ENCODE results near the gene SKOR2. TPM values are rescaled to one million over a fixed set of nuclear protein-coding genes. Genes with fewer than 3 reads are reported as not detected.

The SKOR2 gene
- polyA plus RNA-seq, 1 experiment: not detected

GRCh38 chr18:47262301-47263149 is 11.1 kb upstream of the SKOR2 start:
- Histone ChIP-seq H3K4me3 (ENCODE audit: low read depth, low read length) (no peak overlapping the region), H3K36me3 (ENCODE audit: control insufficient read depth, insufficient read depth, low read length) (no peaks in the 10 kb centered on the region), H3K27me3 (ENCODE audit: control insufficient read depth, insufficient read depth, low read length) (peaks cover 26% of the 10 kb centered on the region)
- CTCF ChIA-PET: no interaction called here
- no peak for DNase-seq (ENCODE audit: low read depth)
- POLR2A ChIA-PET: no interaction called here
- no peak for TF ChIP-seq CTCF (IDR thresholded peaks at IDR 0.05; ENCODE audit: insufficient read depth, low read depth, low read length)

DNA sequence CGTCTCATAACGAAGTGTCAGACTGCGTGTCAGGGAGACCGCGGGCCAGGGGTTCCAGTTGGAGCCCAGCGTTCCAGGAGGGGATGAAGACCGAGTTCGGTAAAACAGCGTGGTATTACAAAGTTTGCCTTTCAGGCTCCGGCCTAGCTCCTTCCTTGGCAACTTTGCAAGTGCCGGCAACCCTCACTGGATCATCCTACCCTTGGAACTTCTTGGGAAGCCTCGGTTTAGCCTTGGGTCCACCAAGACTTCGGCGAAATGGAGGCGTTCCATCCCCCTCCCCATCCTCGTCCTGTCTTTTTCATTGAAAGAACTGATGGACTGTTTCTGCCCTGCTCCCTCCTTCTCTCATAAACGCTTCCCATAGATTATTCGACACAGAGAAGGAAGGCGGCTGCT is 10.4 kb upstream of the SKOR2 start:
- no peaks in the 10 kb centered on the region for H3K36me3 ChIP-seq (ENCODE audit: control insufficient read depth, insufficient read depth, low read length)
- H3K27me3 ChIP-seq (ENCODE audit: control insufficient read depth, insufficient read depth, low read length): peaks cover 26% of the 10 kb centered on the region
- no peak overlapping the region for H3K4me3 ChIP-seq (ENCODE audit: low read depth, low read length)
- POLR2A ChIA-PET: no interaction called here
- no peak for DNase-seq (ENCODE audit: low read depth)
- CTCF ChIA-PET: no interaction called here
- TF ChIP-seq CTCF (IDR thresholded peaks at IDR 0.05; ENCODE audit: insufficient read depth, low read depth, low read length): no peak

DNA sequence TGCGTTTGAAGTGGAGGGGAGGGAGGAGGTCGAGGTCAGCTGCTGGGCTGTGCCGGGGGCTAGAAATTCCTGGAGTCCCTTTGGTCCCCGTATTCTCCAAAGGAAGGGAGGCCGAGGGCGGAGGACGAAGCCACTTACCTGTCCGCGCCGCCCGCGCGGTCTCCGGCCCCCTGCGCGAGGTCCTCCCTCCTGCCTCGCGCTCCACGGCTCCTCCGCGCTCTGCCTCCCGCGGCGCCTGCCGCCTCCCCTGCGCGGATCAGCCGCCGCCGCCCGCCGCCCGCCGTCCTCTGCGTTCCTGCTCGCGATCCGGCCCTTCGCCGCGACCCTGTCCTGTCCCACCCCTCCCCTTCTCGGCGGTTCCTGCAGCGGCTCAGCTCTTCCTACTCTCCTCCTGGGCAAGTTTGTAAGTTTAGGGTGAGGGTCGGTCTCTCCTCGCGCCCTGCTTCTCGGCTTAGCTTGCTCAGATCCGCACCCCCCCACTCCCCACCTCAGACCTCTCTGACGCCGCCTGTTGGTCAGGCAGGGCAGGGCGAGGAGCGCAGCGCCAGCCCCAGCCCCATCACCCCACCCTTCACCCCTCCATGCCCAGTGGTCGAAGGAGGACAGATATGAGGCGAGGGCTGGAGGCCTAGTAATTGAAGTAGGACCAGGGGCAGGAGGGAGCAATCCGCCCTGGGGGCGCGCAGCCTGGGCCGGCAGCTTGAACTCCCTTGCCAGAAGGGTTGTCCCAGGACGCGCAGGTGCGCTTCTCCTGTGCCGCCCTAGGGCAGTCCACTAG is 9.7 kb upstream of the SKOR2 start:
- TF ChIP-seq CTCF (IDR thresholded peaks at IDR 0.05; ENCODE audit: insufficient read depth, low read depth, low read length): no peak
- ChIA-PET CTCF (interaction anchor here (0.7 kb wide), 1 partner anchor 11 kb away, joined by 3 read pairs; no protein-coding TSS in a partner anchor), POLR2A (no interaction called here)
- no peaks in the 10 kb centered on the region for H3K36me3 ChIP-seq (ENCODE audit: control insufficient read depth, insufficient read depth, low read length)
- DNase-seq (ENCODE audit: low read depth): no peak
- H3K4me3 ChIP-seq (ENCODE audit: low read depth, low read length): no peak overlapping the region
- H3K27me3 ChIP-seq (ENCODE audit: control insufficient read depth, insufficient read depth, low read length): peaks cover 26% of the 10 kb centered on the region

DNA sequence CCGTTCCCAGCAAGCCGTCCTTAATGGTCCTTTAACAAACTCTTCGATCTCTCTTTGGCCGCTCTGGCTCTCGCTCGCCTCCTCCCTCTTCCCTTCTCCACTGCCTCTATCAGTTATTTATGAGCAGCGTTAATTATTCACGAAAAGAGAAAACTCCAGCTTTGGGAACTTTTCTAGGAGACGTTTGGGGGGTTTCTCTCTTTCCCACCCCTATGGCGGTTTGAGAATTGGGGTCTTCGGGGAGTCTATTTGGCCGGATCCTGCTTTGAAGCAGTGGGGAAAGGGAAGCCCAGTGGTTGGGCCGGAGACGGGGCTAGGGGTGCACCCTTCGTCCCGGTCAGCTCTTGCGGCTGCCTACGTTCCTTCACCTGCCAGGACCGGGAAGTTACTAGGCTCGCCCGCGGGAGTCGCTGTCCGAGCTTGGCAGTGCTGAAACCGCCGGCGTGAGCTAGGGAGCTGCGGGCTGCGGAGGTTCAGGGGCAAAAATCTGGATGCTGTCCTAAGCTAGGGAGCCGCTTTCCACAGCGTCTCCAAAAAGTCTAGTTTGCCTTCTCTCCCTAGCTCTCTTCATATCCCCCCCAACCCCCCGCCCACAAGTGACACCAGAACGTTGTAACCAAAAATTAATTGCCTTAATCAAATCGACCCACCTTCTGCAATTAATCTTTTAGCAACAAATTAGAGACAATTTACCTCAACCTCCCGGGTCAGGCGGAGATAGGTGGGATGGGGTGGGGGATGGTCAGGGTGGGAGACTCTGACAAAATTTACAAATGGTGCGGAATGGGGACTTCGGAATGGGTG is 8.9 kb upstream of the SKOR2 start:
- Histone ChIP-seq H3K27me3 (ENCODE audit: control insufficient read depth, insufficient read depth, low read length) (peaks cover 26% of the 10 kb centered on the region), H3K36me3 (ENCODE audit: control insufficient read depth, insufficient read depth, low read length) (no peaks in the 10 kb centered on the region), H3K4me3 (ENCODE audit: low read depth, low read length) (no peak overlapping the region)
- TF ChIP-seq CTCF (IDR thresholded peaks at IDR 0.05; ENCODE audit: insufficient read depth, low read depth, low read length): no peak
- DNase-seq (ENCODE audit: low read depth): no peak
- CTCF ChIA-PET: interaction anchor here (0.7 kb wide), 1 partner anchor 11 kb away, joined by 3 read pairs; no protein-coding TSS in a partner anchor
- POLR2A ChIA-PET: no interaction called here
